MM.1S (cell line): ENCODE data around the gene NCSTN.

Experiments used
- DNase-seq: peaks from one replicate; pipeline ENCODE4 v3.0.0-alpha.2; 2015
- H2AFZ ChIP-seq: fragments of 300-600 bp; sonication (generic); 2 replicates; pipeline ENCODE4 v1.6.0; 2016; ENCODE audit warnings: antibody characterized with exemption, low read length
- H3F3A ChIP-seq: fragments of 300-600 bp; sonication (generic); 2 replicates; pipeline ENCODE4 v1.6.1; 2016; ENCODE audit warnings: mild to moderate bottlenecking, antibody characterized with exemption, low read length, moderate library complexity, mixed read lengths; ENCODE audit not compliant: insufficient read depth
- H3K27ac ChIP-seq: fragments of 300-600 bp; sonication (generic); 2 replicates; pipeline ENCODE4 v1.5.1; 2016; ENCODE audit warnings: mild to moderate bottlenecking, low read length
- H3K27me3 ChIP-seq: fragments of 300-600 bp; sonication (generic); replicated peaks from 2 replicates; pipeline ENCODE4 v1.6.0; 2016; ENCODE audit warnings: low read length; ENCODE audit not compliant: insufficient read depth
- H3K36me3 ChIP-seq: fragments of 300-600 bp; sonication (generic); replicated peaks from 2 replicates; pipeline ENCODE4 v1.6.1; 2016; ENCODE audit warnings: mild to moderate bottlenecking, low read length, mixed read lengths; ENCODE audit not compliant: insufficient read depth
- H3K4me1 ChIP-seq: fragments of 300-600 bp; sonication (generic); 2 replicates; pipeline ENCODE4 v1.6.1; 2016; ENCODE audit warnings: low read length, mixed read lengths
- H3K4me2 ChIP-seq: fragments of 300-600 bp; sonication (generic); 2 replicates; pipeline ENCODE4 v1.6.0; 2016; ENCODE audit warnings: low read depth, low read length
- H3K4me3 ChIP-seq: fragments of 300-600 bp; sonication (generic); 2 replicates; pipeline ENCODE4 v1.5.1; 2016; ENCODE audit warnings: low read length, mixed read lengths
- H3K79me2 ChIP-seq: fragments of 300-600 bp; sonication (generic); 2 replicates; pipeline ENCODE4 v1.6.1; 2016; ENCODE audit warnings: mixed run types, low read length, mixed read lengths
- H3K9ac ChIP-seq: fragments of 300-600 bp; sonication (generic); 2 replicates; pipeline ENCODE4 v1.6.1; 2016; ENCODE audit warnings: low read length, mixed read lengths
- H3K9me2 ChIP-seq: fragments of 300-600 bp; sonication (generic); replicated peaks from 2 replicates; pipeline ENCODE4 v1.6.1; 2016; ENCODE audit warnings: mild to moderate bottlenecking, low read length, mixed read lengths; ENCODE audit not compliant: insufficient read depth
- H3K9me3 ChIP-seq: fragments of 300-600 bp; sonication (generic); replicated peaks from 2 replicates; pipeline ENCODE4 v1.6.1; 2016; ENCODE audit warnings: mild to moderate bottlenecking, low read length, mixed read lengths; ENCODE audit not compliant: insufficient read depth
- H4K20me1 ChIP-seq: fragments of 300-600 bp; sonication (generic); 2 replicates; pipeline ENCODE4 v1.6.1; 2016; ENCODE audit warnings: mild to moderate bottlenecking, low read length, moderate library complexity, mixed read lengths; ENCODE audit not compliant: insufficient read depth
- CTCF ChIP-seq: fragments of 300-600 bp; sonication (generic); IDR thresholded peaks from 2 replicates; pipeline ENCODE4 v1.5.1; 2016; ENCODE audit warnings: antibody characterized with exemption, low read length, mixed read lengths
- EZH2 ChIP-seq: fragments of 300-600 bp; sonication (generic); optimal IDR thresholded peaks from 2 replicates; pipeline ENCODE3; 2017; ENCODE audit warnings: low read depth, mild to moderate bottlenecking, antibody characterized with exemption, low read length, mixed read lengths
- EZH2phosphoT487 ChIP-seq: fragments of 300-600 bp; sonication (generic); IDR thresholded peaks from 2 replicates; pipeline ENCODE4 v1.6.1; 2018; ENCODE audit warnings: antibody characterized with exemption, low read length

The NCSTN gene

DNA sequence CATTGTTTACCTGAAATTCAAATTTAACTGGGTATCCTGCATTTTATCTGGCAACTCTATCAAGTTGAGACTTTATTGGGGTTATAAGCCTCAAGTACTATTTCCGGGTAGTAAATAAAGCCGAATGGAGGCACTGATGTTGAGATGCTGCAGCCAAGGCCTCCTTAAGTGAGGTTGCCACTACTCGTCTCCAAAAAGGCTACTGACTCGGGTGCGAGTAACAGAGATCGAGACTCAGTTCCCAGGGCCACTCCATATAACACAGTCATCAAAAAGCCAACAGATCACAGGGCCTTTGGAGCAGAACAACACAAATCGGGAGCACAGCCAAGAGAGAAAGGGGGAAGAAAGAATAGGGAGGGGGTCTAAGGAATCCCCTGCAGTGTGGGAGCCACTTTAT is 657 bp upstream of the NCSTN start:
- H3K27me3 ChIP-seq: no peaks in the 10 kb centered on the region
- no peaks in the 10 kb centered on the region for H3K9me2 ChIP-seq
- peak overlapping the region; percentile 94 for H3K4me3 ChIP-seq
- peaks cover 9% of the 10 kb centered on the region for H3K4me1 ChIP-seq
- H4K20me1 ChIP-seq: no peaks in the 10 kb centered on the region
- peak overlapping the region; percentile 58; the same call in 1 of the 2 replicates for H3K27ac ChIP-seq
- H3K4me2 ChIP-seq: peak overlapping the region; percentile 81
- peak overlapping the region; percentile 66 for H2AFZ ChIP-seq
- H3K9me3 ChIP-seq: no peaks in the 10 kb centered on the region
- peaks cover 94% of the 10 kb centered on the region for H3K79me2 ChIP-seq
- 0 out of 2 replicates have a peak, but pooled peaks cover 4% of the 10 kb centered on the region for H3F3A ChIP-seq
- peaks cover 7% of the 10 kb centered on the region; the same call in 1 of the 2 replicates for H3K36me3 ChIP-seq
- TF ChIP-seq EZH2 (no peak), CTCF (no peak), EZH2phosphoT487 (no peak)
- peak; percentile 31 for DNase-seq
- H3K9ac ChIP-seq: peak overlapping the region; percentile 91

DNA sequence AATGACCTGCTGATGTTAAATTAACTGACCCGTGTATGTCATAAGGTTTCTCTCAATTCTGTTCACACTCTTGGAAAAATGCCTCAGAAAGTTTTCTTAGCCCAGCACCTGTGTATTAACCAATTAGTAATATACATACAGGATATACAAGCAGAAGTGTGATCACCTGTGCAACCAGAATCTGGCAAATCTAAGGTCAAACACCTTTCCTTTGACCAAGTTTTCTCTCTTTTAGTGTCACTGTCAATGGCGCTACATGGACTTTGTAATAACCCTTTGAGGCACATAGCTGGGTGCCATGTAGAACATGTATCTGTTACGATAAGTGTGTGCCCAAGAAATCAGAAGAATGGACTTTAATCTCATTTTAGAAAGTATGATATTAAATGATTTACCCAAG is 1.1 kb downstream of the NCSTN start:
- 0 out of 2 replicates have a peak, but pooled peaks cover 4% of the 10 kb centered on the region for H3F3A ChIP-seq
- H3K9me2 ChIP-seq: no peaks in the 10 kb centered on the region
- no peaks in the 10 kb centered on the region; the same call in 1 of the 2 replicates for H3K36me3 ChIP-seq
- peak overlapping the region; percentile 76 for H3K4me2 ChIP-seq
- peaks cover 9% of the 10 kb centered on the region for H3K4me1 ChIP-seq
- peak overlapping the region; percentile 58; the same call in 1 of the 2 replicates for H3K27ac ChIP-seq
- no peak for DNase-seq
- H3K4me3 ChIP-seq: peak overlapping the region; percentile 94
- H2AFZ ChIP-seq: no peak overlapping the region
- TF ChIP-seq EZH2 (no peak), EZH2phosphoT487 (no peak), CTCF (no peak)
- H3K79me2 ChIP-seq: peaks cover 79% of the 10 kb centered on the region
- peak overlapping the region; percentile 91 for H3K9ac ChIP-seq
- no peaks in the 10 kb centered on the region for H3K27me3 ChIP-seq
- no peaks in the 10 kb centered on the region for H3K9me3 ChIP-seq
- H4K20me1 ChIP-seq: no peaks in the 10 kb centered on the region

- H3K9me3 ChIP-seq: no peaks in the 10 kb centered on the region
- H3K27me3 ChIP-seq: no peaks in the 10 kb centered on the region
- H3K79me2 ChIP-seq: peaks cover 72% of the 10 kb centered on the region
- H4K20me1 ChIP-seq: no peaks in the 10 kb centered on the region
- H3F3A ChIP-seq: 0 out of 2 replicates have a peak, but pooled peaks cover 4% of the 10 kb centered on the region
- H2AFZ ChIP-seq: no peak overlapping the region
- peak overlapping the region; percentile 76; the same call in 1 of the 2 replicates for H3K4me2 ChIP-seq
- no peak overlapping the region for H3K27ac ChIP-seq
- no peak overlapping the region for H3K4me3 ChIP-seq
- H3K9ac ChIP-seq: no peak overlapping the region
- no peaks in the 10 kb centered on the region for H3K9me2 ChIP-seq
- TF ChIP-seq CTCF: no peak
- TF ChIP-seq EZH2phosphoT487: no peak
- TF ChIP-seq EZH2: no peak
- DNase-seq: no peak
- no peaks in the 10 kb centered on the region; the same call in 1 of the 2 replicates for H3K36me3 ChIP-seq
- H3K4me1 ChIP-seq: peaks cover 9% of the 10 kb centered on the region
These were observed 1.8 kb downstream of the NCSTN start for GRCh38 chr1:160344936-160345335.
